ENCODE data around the gene MSH5. TPM values are rescaled to one million over a fixed set of nuclear protein-coding genes. Genes with fewer than 3 reads are reported as not detected.

The MSH5 gene
- total RNA-seq, 8 experiments from 2014 or later: 3.8 to 65.3 (median 11.3) TPM

DNA sequence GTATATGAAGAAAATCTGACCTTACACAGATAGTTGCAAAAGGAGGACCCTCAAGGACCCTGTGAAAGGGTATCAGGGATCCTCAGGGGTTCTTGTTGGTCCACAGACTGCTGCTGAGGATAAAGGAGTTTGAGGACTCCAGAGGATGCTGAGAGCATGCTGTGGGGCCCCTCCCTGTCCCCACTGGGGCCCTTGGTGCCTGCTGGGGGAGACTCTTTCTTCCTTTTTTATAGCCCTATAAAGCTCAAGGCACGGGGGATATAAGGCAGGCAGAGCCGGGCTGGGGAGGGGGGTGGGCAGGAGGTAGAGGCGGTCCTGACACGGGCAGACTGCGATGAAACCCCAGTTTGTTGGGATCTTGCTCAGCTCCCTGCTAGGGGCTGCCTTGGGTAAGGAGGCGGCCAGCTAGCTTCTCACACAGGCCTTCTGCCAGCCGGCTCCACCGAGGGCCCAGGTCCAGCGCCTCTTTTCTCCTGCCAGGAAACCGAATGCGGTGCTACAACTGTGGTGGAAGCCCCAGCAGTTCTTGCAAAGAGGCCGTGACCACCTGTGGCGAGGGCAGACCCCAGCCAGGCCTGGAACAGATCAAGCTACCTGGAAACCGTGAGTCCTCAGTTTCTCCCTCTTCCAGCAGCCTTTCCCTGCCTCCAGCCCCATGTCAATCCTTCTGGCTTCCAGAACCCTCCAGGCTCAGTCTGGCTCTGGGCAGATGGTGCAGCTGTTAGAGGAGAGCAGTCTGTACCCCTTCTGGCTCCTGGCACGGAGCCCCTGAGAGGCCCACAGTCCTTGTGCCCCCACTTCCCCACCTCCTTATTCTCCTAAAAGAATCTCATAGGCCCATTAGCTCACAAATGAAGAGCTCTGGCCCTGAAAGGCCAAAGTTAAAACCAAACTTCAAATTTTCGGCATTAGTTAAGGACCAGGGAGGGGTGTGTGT is 24.5 kb upstream of the MSH5 start, which contains the start of gene LY6G6D:
LY6G6D (plus strand) TSS at position 327 of the 937 bp plus-strand sequence; CDS start at position 335, 8 bp downstream.
- no peak within 1 kb of the TSS for H3K27ac ChIP-seq
- 33 to 100% (median 73%) methylated on average over 1 to 4 of the region's 16 CpGs; no CpG with 5 or more reads in 4 of the 10 experiments for WGBS, 10 experiments
- in situ Hi-C loops (cut with MboI; ENCODE audit: low pct_unique_long_range_greater_than_20kb in 2 of 9, low sequenced_read_pairs in 9 of 9, unreplicated experiment in 9 of 9): no loop called here
- H3K4me3 ChIP-seq: no peak within 1 kb of the TSS
- peaks cover 9 to 12% of the 10 kb centered on the region in 2 donors for H3K4me1 ChIP-seq (replicated peaks in 1 of 2)
- no peak for ATAC-seq (replicated peaks in 6 of 8)

DNA sequence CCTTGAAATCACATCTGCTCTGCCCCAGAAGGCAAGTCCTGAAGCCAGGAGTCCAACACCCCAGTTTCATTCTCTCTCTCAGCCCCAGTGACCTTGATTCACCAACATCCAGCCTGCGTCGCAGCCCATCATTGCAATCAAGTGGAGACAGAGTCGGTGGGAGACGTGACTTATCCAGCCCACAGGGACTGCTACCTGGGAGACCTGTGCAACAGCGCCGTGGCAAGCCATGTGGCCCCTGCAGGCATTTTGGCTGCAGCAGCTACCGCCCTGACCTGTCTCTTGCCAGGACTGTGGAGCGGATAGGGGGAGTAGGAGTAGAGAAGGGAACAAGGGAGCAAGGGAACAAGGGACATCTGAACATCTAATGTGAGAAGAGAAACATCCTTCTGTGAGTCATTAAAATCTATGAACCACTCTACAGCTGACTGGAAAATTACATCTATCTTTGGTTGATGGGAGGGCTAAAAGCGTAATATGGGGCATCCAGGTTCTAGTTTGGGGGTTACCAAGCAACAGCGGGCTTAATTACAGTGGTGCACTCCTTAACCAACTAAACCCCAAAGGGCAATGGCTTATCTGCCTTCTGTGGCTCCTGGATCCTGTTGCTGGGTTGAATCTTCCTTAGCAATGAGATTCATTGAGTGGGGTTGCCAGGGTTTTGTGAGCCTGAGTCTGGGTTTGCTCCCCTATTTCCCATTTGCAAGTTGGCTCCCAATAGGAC is 22.1 kb upstream of the MSH5 start:
- H3K4me1 ChIP-seq (replicated peaks in 1 of 2): peaks cover 9 to 12% of the 10 kb centered on the region in 2 donors
- 60 to 100% (median 78%) methylated on average over 1 to 7 of the region's 10 CpGs; no CpG with 5 or more reads in 2 of the 10 experiments for WGBS, 10 experiments
- H3K27ac ChIP-seq: no peak overlapping the region
- ATAC-seq (replicated peaks in 6 of 8): no peak
- in situ Hi-C loops (cut with MboI; ENCODE audit: low pct_unique_long_range_greater_than_20kb in 2 of 9, low sequenced_read_pairs in 9 of 9, unreplicated experiment in 9 of 9): no loop called here
- no peak overlapping the region for H3K4me3 ChIP-seq

DNA sequence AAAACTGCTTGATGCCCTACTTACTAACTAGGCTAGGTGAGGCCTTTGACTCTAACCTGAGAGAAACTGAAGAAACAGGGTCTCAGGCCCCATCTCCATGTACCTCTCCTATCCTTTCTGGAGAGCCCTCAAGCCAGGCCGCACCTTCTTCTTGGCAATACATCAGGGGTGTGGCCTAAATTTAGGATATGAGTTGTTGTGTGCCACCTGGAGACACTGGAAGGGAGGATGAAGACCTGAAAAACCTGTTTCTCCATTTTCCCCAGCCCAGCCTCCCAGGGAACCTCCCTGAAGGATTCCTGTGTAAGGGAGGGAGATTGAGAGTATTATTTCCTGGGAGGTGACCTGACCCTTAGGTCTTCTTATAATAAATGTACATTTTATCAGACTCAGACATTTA is 21.5 kb upstream of the MSH5 start:
- Histone ChIP-seq H3K4me1 (replicated peaks in 1 of 2) (peaks cover 9 to 12% of the 10 kb centered on the region in 2 donors), H3K4me3 (no peak overlapping the region), H3K27ac (no peak overlapping the region)
- WGBS, 10 experiments: 100% methylated on average over 1 of the region's 1 CpG; no CpG with 5 or more reads in 6 of the 10 experiments
- in situ Hi-C loops (cut with MboI; ENCODE audit: low pct_unique_long_range_greater_than_20kb in 2 of 9, low sequenced_read_pairs in 9 of 9, unreplicated experiment in 9 of 9): no loop called here
- no peak for ATAC-seq (replicated peaks in 6 of 8)

DNA sequence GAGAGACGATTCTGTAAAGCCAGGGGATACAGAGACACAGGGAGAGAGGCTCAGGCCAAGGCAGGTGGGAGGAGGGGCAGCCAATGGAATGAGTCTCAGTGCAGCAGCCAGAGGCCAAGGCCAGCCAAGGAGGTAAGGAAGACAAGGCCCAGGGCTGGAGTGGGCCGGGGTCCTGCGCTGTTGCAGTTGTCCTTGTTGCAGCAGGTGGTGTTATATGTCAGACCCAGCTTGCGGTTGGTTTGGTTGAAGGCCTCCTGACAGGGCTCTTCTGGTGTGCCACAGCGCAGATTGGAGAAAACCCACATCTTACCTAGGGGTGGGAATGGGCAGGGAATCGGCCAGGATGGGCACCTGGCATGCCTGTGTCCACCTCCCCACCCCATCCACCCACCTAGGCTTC is 20.8 kb upstream of the MSH5 start:
- in situ Hi-C loops (cut with MboI; ENCODE audit: low pct_unique_long_range_greater_than_20kb in 2 of 9, low sequenced_read_pairs in 9 of 9, unreplicated experiment in 9 of 9): no loop called here
- 47 to 100% (median 66%) methylated on average over 1 to 4 of the region's 6 CpGs; no CpG with 5 or more reads in 2 of the 10 experiments for whole genome bisulfite sequencing, 10 experiments
- Histone ChIP-seq H3K4me3 (no peak overlapping the region), H3K4me1 (replicated peaks in 1 of 2) (peaks cover 4 to 5% of the 10 kb centered on the region in 2 donors), H3K27ac (no peak overlapping the region)
- no peak for ATAC-seq (replicated peaks in 6 of 8)

DNA sequence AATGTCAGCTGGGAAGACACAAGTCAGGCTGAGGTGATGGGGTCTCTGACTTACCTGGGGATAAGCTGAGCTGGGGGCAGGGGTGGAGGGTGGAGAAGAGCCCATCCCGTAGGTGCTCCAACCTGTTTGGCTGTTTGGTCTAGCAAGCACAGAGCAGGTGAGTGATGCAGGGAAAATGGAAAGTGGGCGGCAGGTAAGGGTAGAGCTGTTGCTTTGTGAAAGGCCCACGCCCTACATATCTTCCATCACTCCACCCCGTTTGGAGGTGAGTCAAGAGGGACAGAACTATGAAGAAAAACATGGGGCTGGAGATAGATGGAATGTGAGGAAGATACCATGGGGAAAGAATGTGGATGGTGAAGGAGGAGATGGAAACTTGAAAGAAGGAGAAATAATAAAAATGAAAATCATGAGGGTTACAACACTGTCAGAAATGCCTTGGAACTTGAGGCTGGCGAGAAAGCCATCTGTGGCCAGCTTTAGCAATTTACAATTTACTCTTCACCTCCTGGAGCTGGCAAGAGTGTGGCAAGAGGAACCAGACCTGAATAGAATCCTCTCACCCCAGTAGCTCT is 19.5 kb upstream of the MSH5 start:
- in situ Hi-C loops (cut with MboI; ENCODE audit: low pct_unique_long_range_greater_than_20kb in 2 of 9, low sequenced_read_pairs in 9 of 9, unreplicated experiment in 9 of 9): no loop called here
- no peaks in the 10 kb centered on the region for H3K4me1 ChIP-seq (replicated peaks in 1 of 2)
- no peak overlapping the region for H3K27ac ChIP-seq
- H3K4me3 ChIP-seq: no peak overlapping the region
- ATAC-seq (replicated peaks in 6 of 8): no peak
- WGBS, 10 experiments: 5 to 83% (median 75%) methylated on average over 1 to 4 of the region's 5 CpGs; no CpG with 5 or more reads in 2 of the 10 experiments

DNA sequence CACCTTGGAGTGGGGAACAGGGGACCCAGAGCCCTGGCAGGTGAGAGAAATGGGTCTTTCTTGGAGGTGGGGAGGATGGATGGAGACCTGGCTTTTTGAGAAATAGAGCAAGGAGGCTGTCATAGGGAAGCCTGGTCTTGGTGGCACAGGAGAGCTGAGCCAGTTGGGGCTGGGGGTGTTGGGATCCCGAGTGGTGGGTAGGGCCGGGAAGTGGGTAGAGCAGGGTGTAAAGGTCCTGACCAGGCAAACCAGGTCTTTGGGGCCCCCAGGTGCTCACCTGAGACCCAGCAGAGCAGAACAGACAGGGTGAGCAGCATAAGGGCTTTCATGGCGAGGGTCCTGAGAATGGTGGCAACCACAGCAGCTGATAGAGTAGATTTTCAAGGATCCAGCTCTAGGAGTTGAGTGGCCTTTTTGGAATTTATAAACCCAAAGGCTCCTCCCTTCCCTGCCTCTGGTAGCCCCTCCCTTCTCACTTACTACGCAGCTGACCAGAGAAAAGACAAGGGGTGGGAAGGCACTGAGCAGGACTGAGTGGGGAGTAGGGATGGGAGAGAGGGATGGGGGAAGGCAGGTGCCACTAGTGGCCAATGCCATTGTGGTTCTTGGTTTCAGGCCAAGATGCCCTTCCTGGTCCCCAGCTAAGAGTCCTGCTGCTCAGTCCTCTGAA is 18.3 kb upstream of the MSH5 start, which contains the start of gene LY6G6C:
LY6G6C (minus strand) TSS at position 396 of the 670 bp plus-strand sequence; CDS start at position 329, 67 bp downstream.
- Histone ChIP-seq H3K4me1 (replicated peaks in 1 of 2) (no peaks in the 10 kb centered on the region), H3K4me3 (no peak within 1 kb of the TSS), H3K27ac (no peak within 1 kb of the TSS)
- in situ Hi-C loops (cut with MboI; ENCODE audit: low pct_unique_long_range_greater_than_20kb in 2 of 9, low sequenced_read_pairs in 9 of 9, unreplicated experiment in 9 of 9): no loop called here
- 17 to 90% (median 40%) methylated on average over 1 to 2 of the region's 4 CpGs; no CpG with 5 or more reads in 5 of the 10 experiments for WGBS, 10 experiments
- peak in 1 of 8 experiments; percentile 70 for ATAC-seq (replicated peaks in 6 of 8)

DNA sequence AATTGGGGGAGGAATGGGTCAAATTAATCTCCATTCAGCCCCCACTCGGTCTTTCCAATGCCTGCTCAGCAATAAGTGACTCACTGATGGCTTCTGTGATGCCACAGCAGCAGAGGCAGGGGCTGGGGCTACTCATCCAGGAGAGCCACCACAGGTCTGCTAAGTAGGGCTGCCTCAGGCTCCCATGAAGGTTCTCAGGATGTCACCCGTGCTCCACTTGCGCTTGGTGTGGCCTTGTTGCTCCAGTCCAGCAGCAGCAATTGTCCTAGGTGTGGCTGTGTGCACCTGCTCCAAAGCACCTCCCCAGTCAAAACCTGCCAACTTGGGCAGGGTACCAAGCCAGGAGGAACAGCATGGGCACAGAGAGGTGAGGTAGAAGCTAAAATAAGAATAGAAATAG is 17.6 kb upstream of the MSH5 start:
- H3K27ac ChIP-seq: no peak overlapping the region
- no peaks in the 10 kb centered on the region for H3K4me1 ChIP-seq (replicated peaks in 1 of 2)
- no peak for ATAC-seq (replicated peaks in 6 of 8)
- no peak overlapping the region for H3K4me3 ChIP-seq
- 40 to 100% (median 91%) methylated on average over 1 to 3 of the region's 3 CpGs; no CpG with 5 or more reads in 7 of the 10 experiments for WGBS, 10 experiments
- in situ Hi-C loops (cut with MboI; ENCODE audit: low pct_unique_long_range_greater_than_20kb in 2 of 9, low sequenced_read_pairs in 9 of 9, unreplicated experiment in 9 of 9): no loop called here

DNA sequence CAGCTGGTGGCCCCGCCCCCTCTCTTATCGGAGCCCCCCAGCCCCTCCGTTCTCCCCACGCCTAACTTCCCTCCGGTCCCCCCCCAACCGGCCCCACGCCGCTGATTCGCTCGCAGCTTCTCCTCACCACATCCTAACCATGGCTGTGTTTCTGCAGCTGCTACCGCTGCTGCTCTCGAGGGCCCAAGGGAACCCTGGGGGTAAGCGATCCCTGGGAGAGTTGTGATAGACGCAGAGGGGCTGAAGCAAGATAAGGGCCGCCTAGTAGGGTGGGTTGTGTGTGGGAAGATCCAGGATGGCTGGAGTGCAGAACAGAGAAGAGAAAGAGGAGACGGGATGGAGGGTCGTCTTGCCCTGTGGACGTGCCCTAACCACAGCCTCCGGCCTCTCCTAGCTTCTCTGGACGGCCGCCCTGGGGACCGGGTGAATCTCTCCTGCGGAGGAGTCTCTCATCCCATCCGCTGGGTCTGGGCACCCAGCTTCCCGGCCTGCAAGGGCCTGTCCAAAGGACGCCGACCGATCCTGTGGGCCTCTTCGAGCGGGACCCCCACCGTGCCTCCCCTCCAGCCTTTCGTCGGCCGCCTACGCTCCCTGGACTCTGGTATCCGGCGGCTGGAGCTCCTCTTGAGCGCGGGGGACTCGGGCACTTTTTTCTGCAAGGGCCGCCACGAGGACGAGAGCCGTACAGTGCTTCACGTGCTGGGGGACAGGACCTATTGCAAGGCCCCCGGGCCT is 16.4 kb upstream of the MSH5 start, which contains the start of gene MPIG6B:
MPIG6B (plus strand) TSS at position 129 of the 735 bp plus-strand sequence; CDS start at position 140, 11 bp downstream.
- peak in 5 of 8 experiments; percentile 5 to 26 (median 18) for ATAC-seq (replicated peaks in 6 of 8)
- 50 to 96% (median 81%) methylated on average over 2 to 10 of the region's 46 CpGs; no CpG with 5 or more reads in 6 of the 10 experiments for WGBS, 10 experiments
- Histone ChIP-seq H3K27ac (no peak within 1 kb of the TSS), H3K4me1 (replicated peaks in 1 of 2) (peaks cover 0 to 3% of the 10 kb centered on the region in 2 donors), H3K4me3 (no peak within 1 kb of the TSS)
- in situ Hi-C loops (cut with MboI; ENCODE audit: low pct_unique_long_range_greater_than_20kb in 2 of 9, low sequenced_read_pairs in 9 of 9, unreplicated experiment in 9 of 9): no loop called here

DNA sequence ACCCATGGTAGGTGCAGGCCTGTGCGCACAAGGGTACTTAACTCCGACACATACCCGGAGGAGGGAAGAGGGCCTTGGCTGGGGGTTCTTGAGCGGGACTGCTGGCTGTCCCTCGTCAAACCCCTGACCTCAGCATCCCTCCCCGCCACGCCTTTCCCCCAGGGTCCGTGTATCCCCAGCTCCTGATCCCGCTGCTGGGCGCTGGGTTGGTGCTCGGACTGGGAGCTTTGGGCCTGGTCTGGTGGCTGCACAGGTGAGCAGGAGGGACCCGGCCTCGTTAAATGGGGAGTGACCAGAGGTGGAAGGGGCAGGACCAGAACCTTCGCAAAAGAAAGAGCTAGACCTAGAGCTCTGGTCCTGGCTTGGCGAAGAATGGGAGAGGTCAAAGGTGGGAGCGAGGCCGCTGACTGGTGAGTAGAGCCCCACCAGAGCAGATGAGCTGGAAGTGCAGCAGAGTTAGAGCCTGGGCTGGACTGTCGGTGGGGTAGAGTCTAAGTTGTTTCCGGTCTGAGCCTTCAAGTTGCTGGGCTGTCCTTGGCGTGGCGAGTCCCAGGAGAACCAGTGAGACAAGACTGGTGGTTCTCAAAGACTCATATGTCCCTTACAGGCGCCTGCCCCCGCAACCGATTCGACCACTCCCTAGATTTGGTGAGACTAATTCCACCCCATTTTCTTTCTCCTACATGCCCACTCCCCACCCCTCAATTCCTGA is 15.7 kb upstream of the MSH5 start:
- in situ Hi-C loops (cut with MboI; ENCODE audit: low pct_unique_long_range_greater_than_20kb in 2 of 9, low sequenced_read_pairs in 9 of 9, unreplicated experiment in 9 of 9): no loop called here
- peak in 5 of 8 experiments; percentile 13 to 27 (median 26) for ATAC-seq (replicated peaks in 6 of 8)
- WGBS, 10 experiments: 56 to 94% (median 83%) methylated on average over 1 to 13 of the region's 25 CpGs; no CpG with 5 or more reads in 5 of the 10 experiments
- H3K27ac ChIP-seq: no peak overlapping the region
- H3K4me1 ChIP-seq (replicated peaks in 1 of 2): peaks cover 4 to 8% of the 10 kb centered on the region in 2 donors
- H3K4me3 ChIP-seq: no peak overlapping the region

DNA sequence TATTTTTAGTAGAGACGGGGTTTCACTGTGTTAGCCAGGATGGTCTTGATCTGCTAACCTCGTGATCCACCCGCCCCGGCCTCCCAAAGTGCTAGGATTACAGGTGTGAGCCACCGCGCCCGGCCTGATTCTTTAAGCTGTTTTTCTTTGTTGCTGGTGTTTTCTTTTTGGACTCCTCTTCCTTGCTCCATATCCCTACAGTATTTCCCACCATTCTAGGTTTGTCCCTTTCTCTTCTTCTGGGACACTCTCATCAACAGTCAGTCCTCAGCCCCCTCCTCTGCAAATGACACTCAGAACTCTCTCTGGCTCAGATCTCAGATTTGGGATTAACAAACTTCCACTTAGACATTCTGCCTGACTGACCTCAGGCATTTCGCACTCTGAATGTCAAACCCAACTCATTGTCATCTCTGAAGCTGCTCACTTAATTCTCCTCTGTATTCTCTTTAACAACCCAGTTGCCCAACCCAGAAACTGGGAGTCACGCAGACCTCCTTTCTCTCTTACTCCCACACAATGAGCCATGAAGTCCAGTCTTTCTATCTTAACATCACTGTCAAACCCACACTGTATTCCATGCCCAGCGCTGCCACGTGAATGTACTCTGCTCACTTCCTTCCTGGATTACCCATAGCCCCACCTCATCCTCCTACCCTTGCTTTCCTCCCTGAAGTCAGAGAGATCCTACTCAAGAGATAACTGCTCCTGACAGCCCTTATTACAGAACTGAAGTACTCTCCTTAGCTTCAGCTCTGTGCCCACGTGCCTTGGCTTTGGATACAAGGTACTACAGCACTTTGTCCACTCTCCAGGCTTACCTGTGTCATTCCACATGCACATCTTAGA is 14.1 kb upstream of the MSH5 start:
- in situ Hi-C loops (cut with MboI; ENCODE audit: low pct_unique_long_range_greater_than_20kb in 2 of 9, low sequenced_read_pairs in 9 of 9, unreplicated experiment in 9 of 9): no loop called here
- no peak overlapping the region for H3K4me3 ChIP-seq
- peaks cover 8 to 12% of the 10 kb centered on the region in 2 donors for H3K4me1 ChIP-seq (replicated peaks in 1 of 2)
- no peak overlapping the region for H3K27ac ChIP-seq
- 83 to 100% (median 93%) methylated on average over 1 to 11 of the region's 12 CpGs for WGBS, 10 experiments
- no peak for ATAC-seq (replicated peaks in 6 of 8)
